OCI-LY3 (cell line): ENCODE results near the gene C14orf119.

Source experiments
- CTCF ChIP-seq: fragments of 200-600, 300-600 bp; sonication (generic); IDR thresholded peaks from 2 replicates; pipeline ENCODE4 v1.5.1; 2014; ENCODE audit warnings: antibody characterized with exemption, low read length, low read depth
- EZH2phosphoT487 ChIP-seq: fragments of 200-600 bp; shearing (Covaris generic); IDR thresholded peaks from 2 replicates; pipeline ENCODE4 v1.6.1; 2018; ENCODE audit warnings: antibody characterized with exemption, mixed run types, low read depth

DNA sequence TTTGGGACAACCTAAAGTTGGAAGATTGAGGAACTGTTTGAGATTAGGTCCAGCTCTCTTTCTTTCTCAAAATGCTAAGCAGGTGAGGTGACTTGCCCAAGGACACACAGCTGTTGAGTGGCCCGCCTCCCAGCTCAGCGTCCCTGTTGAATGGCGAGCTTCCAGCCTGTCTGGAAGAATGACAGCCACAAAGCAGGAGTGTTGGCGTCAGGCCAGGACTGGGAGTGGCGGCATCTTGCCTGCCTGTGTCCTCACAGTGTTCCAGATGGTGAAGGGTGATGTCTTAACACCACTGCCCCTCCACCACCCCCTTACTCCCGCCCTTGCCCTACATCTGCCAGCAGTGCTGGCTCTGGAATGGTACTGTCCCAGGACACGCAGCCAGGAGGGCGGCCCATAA is 28.1 kb downstream of the C14orf119 start:
- no peak for TF ChIP-seq EZH2phosphoT487
- TF ChIP-seq CTCF = no peak
